ENCODE measurements around the gene PLBD2.

The PLBD2 gene

GRCh38 chr12:113386866-113387566 is 28.6 kb downstream of the PLBD2 start:
- H3K4me3 ChIP-seq (ENCODE audit: control insufficient read depth, low read depth, low read length): no peak overlapping the region
- no peak for DNase-seq (ENCODE audit: low read depth)
- no peak for TF ChIP-seq CTCF (conservative IDR thresholded peaks at IDR 0.05; ENCODE audit: control insufficient read depth, insufficient read depth, low read depth, low read length)

GRCh38 chr12:113387631-113388030 is 29.2 kb downstream of the PLBD2 start:
- TF ChIP-seq CTCF (conservative IDR thresholded peaks at IDR 0.05; ENCODE audit: control insufficient read depth, insufficient read depth, low read depth, low read length): no peak
- no peak for DNase-seq (ENCODE audit: low read depth)
- H3K4me3 ChIP-seq (ENCODE audit: control insufficient read depth, low read depth, low read length): no peak overlapping the region

GRCh38 chr12:113388351-113388750 is 30.0 kb downstream of the PLBD2 start:
- DNase-seq (ENCODE audit: low read depth): no peak
- no peak overlapping the region for H3K4me3 ChIP-seq (ENCODE audit: control insufficient read depth, low read depth, low read length)
- no peak for TF ChIP-seq CTCF (conservative IDR thresholded peaks at IDR 0.05; ENCODE audit: control insufficient read depth, insufficient read depth, low read depth, low read length)

- H3K4me3 ChIP-seq (ENCODE audit: control insufficient read depth, low read depth, low read length): no peak overlapping the region
- TF ChIP-seq CTCF (conservative IDR thresholded peaks at IDR 0.05; ENCODE audit: control insufficient read depth, insufficient read depth, low read depth, low read length): no peak
- no peak for DNase-seq (ENCODE audit: low read depth)
Measured at GRCh38 chr12:113390064-113391043, 32.0 kb downstream of the PLBD2 start.

- TF ChIP-seq CTCF (conservative IDR thresholded peaks at IDR 0.05; ENCODE audit: control insufficient read depth, insufficient read depth, low read depth, low read length): no peak
- no peak for DNase-seq (ENCODE audit: low read depth)
Measured at GRCh38 chr12:113391145-113391544, 32.8 kb downstream of the PLBD2 start.

GRCh38 chr12:113391650-113392337 is 33.4 kb downstream of the PLBD2 start:
- no peak overlapping the region for H3K4me3 ChIP-seq (ENCODE audit: control insufficient read depth, low read depth, low read length)
- no peak for DNase-seq (ENCODE audit: low read depth)
- no peak for TF ChIP-seq CTCF (conservative IDR thresholded peaks at IDR 0.05; ENCODE audit: control insufficient read depth, insufficient read depth, low read depth, low read length)

More at GRCh38 chr12:113391145-113391544, 32.8 kb downstream of the PLBD2 start:
- H3K4me3 ChIP-seq (ENCODE audit: control insufficient read depth, low read depth, low read length): no peak overlapping the region

Data from fibroblast of mammary gland (primary cell).